HepG2 (cell line): ENCODE results near the gene LTC4S. TPM values are rescaled to one million over a fixed set of nuclear protein-coding genes. Genes with fewer than 3 reads are reported as not detected.

Experiments
- CEBPZ ChIP-seq: IDR thresholded peaks from 2 replicates; pipeline ENCODE4 v1.6.1; 2012; ENCODE audit warnings: low read length, improper control_type of control experiment
- ELF3 ChIP-seq: IDR thresholded peaks from 2 replicates; pipeline ENCODE4 v1.6.1; 2016; ENCODE audit warnings: missing genetic modification reagents, missing compliant biosample characterization
- EZH2 ChIP-seq: conservative IDR thresholded peaks from 2 replicates; pipeline ENCODE4 v1.6.1; 2012; ENCODE audit warnings: mild to moderate bottlenecking, low read depth, low read length, moderate library complexity
- GTF3A ChIP-seq: sonication (generic); formaldehyde crosslinking; conservative IDR thresholded peaks from 2 replicates; pipeline ENCODE4 v1.4.0; 2020; ENCODE audit warnings: mild to moderate bottlenecking, missing genetic modification reagents
- NAIF1 ChIP-seq: sonication (generic); formaldehyde crosslinking; IDR thresholded peaks from 2 replicates; pipeline ENCODE4 v1.5.0; 2020; ENCODE audit warnings: mild to moderate bottlenecking, missing genetic modification reagents, borderline replicate concordance
- NCOA2 ChIP-seq: sonication (generic); formaldehyde crosslinking; IDR thresholded peaks from 2 replicates; pipeline ENCODE4 v1.8.0; 2022; ENCODE audit warnings: inconsistent platforms
- NFIB ChIP-seq: sonication (generic); formaldehyde crosslinking; IDR thresholded peaks from 2 replicates; pipeline ENCODE4 v1.9.0; 2021; ENCODE audit warnings: missing genetic modification reagents, mild to moderate bottlenecking, borderline replicate concordance
- PBX3 ChIP-seq: sonication (generic); formaldehyde crosslinking; IDR thresholded peaks from 2 replicates; pipeline ENCODE4 v1.8.1; 2023; ENCODE audit warnings: missing genetic modification reagents, inconsistent platforms, borderline replicate concordance
- RFXAP ChIP-seq: sonication (generic); formaldehyde crosslinking; IDR thresholded peaks from 2 replicates; pipeline ENCODE4 v1.4.0; 2020; ENCODE audit warnings: missing genetic modification reagents, borderline replicate concordance
- RXRB ChIP-seq: IDR thresholded peaks from 2 replicates; pipeline ENCODE4 v1.6.1; 2016; ENCODE audit warnings: borderline replicate concordance, missing genetic modification reagents, missing compliant biosample characterization
- STAT5B ChIP-seq: sonication (generic); formaldehyde crosslinking; IDR thresholded peaks from 2 replicates; pipeline ENCODE4 v1.4.0; 2020; ENCODE audit warnings: missing genetic modification reagents
- WIZ ChIP-seq: sonication (generic); formaldehyde crosslinking; IDR thresholded peaks from 2 replicates; pipeline ENCODE4 v1.5.1; 2020; ENCODE audit warnings: mild to moderate bottlenecking, missing genetic modification reagents
- ZMYM3 ChIP-seq: sonication (generic); formaldehyde crosslinking; IDR thresholded peaks from 2 replicates; pipeline ENCODE4 v1.5.1; 2020; ENCODE audit warnings: mild to moderate bottlenecking, missing genetic modification reagents
- ZNF230 ChIP-seq: sonication (generic); formaldehyde crosslinking; IDR thresholded peaks from 2 replicates; pipeline ENCODE4 v1.4.0; 2020; ENCODE audit warnings: mild to moderate bottlenecking, missing genetic modification reagents
- ZNF331 ChIP-seq: sonication (generic); formaldehyde crosslinking; IDR thresholded peaks from 2 replicates; pipeline ENCODE4 v1.4.0; 2020; ENCODE audit warnings: missing genetic modification reagents
- ZNF350 ChIP-seq: sonication (generic); formaldehyde crosslinking; IDR thresholded peaks from 2 replicates; pipeline ENCODE4 v1.4.0; 2020; ENCODE audit warnings: mild to moderate bottlenecking, low read depth, missing genetic modification reagents, borderline replicate concordance
- ZNF530 ChIP-seq: sonication (generic); formaldehyde crosslinking; IDR thresholded peaks from 2 replicates; pipeline ENCODE4 v1.5.0; 2020; ENCODE audit warnings: low read depth, mild to moderate bottlenecking, missing genetic modification reagents
- ZNF564 ChIP-seq: sonication (generic); formaldehyde crosslinking; IDR thresholded peaks from 2 replicates; pipeline ENCODE4 v1.8.1; 2023; ENCODE audit warnings: mild to moderate bottlenecking, missing genetic modification reagents
- ZNF572 ChIP-seq: sonication (generic); formaldehyde crosslinking; IDR thresholded peaks from 2 replicates; pipeline ENCODE4 v1.5.1; 2020; ENCODE audit warnings: mild to moderate bottlenecking, missing genetic modification reagents
- polyA plus RNA-seq, 8 experiments: library from polyadenylated mRNA; depleted of rRNA in 3 of 8; stranded (reverse) in 7 of 8; unstranded in 1 of 8; fragments of >200 nt; fragmentation: Illumina TruSeq in 4 of 8; extraction: Trizol in 4 of 8; gene quantifications; 2 replicates each; pipeline versions ENCODE4 v1.2.1 to v1.2.3, GENCODE V29; 2011 to 2016; ENCODE audit warnings: low read depth in 4 of 8, missing spikeins in 1 of 8, mixed read lengths in 1 of 8; ENCODE audit not compliant: insufficient read depth in 1 of 8
- total RNA-seq, 5 experiments: library from RNA; depleted of rRNA; stranded (reverse); fragments of >200 nt; fragmentation: Illumina TruSeq; extraction: Trizol; gene quantifications; 2 replicates each; pipeline ENCODE4 v1.2.3, GENCODE V29; 2016; ENCODE audit warnings: low read depth in 1 of 5
- TF ChIP-seq, protein P1 (sequence below): sonication (generic); formaldehyde crosslinking; IDR thresholded peaks from 2 replicates; pipeline ENCODE4 v1.4.0; 2020; ENCODE audit warnings: mild to moderate bottlenecking, missing genetic modification reagents
- TF ChIP-seq, protein P2 (sequence below): sonication (generic); formaldehyde crosslinking; IDR thresholded peaks from 2 replicates; pipeline ENCODE4 v1.5.1; 2020; ENCODE audit warnings: missing genetic modification reagents, mild to moderate bottlenecking, borderline replicate concordance

The LTC4S gene
- total and polyA plus RNA-seq, 2 of the 13 experiments (the other 11 are each of a cell fraction or from before 2014, with no cell fraction given): 0.35 TPM; not detected in 1

- TF ChIP-seq RXRB (no peak), NFIB (CRISPR knock-in tag) (no peak), ZNF572 (0 out of 2 replicates have a peak, but pooled peaks have one; percentile 22), PBX3 (CRISPR knock-in tag) (no peak), NCOA2 (CRISPR knock-in tag) (no peak), ZNF331 (CRISPR knock-in tag) (no peak), ZNF230 (peak; percentile 18; the same call in 1 of the 2 replicates), ZNF350 (0 out of 2 replicates have a peak, but pooled peaks have one; percentile 9), RFXAP (CRISPR knock-in tag) (no peak), ZMYM3 (CRISPR knock-in tag) (peak; percentile 59; the same call in 1 of the 2 replicates), NAIF1 (CRISPR knock-in tag) (no peak), GTF3A (CRISPR knock-in tag) (no peak), EZH2 (no peak), CEBPZ (no peak), ELF3 (CRISPR knock-in tag) (no peak), ZNF564 (no peak), ZNF530 (CRISPR knock-in tag) (no peak), WIZ (CRISPR knock-in tag) (no peak), STAT5B (CRISPR knock-in tag) (no peak)
- TF ChIP-seq, protein P1, sequence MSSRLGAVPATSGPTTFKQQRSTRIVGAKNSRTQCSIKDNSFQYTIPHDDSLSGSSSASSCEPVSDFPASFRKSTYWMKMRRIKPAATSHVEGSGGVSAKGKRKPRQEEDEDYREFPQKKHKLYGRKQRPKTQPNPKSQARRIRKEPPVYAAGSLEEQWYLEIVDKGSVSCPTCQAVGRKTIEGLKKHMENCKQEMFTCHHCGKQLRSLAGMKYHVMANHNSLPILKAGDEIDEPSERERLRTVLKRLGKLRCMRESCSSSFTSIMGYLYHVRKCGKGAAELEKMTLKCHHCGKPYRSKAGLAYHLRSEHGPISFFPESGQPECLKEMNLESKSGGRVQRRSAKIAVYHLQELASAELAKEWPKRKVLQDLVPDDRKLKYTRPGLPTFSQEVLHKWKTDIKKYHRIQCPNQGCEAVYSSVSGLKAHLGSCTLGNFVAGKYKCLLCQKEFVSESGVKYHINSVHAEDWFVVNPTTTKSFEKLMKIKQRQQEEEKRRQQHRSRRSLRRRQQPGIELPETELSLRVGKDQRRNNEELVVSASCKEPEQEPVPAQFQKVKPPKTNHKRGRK (CRISPR knock-in tag): no peak
- TF ChIP-seq, protein P2, sequence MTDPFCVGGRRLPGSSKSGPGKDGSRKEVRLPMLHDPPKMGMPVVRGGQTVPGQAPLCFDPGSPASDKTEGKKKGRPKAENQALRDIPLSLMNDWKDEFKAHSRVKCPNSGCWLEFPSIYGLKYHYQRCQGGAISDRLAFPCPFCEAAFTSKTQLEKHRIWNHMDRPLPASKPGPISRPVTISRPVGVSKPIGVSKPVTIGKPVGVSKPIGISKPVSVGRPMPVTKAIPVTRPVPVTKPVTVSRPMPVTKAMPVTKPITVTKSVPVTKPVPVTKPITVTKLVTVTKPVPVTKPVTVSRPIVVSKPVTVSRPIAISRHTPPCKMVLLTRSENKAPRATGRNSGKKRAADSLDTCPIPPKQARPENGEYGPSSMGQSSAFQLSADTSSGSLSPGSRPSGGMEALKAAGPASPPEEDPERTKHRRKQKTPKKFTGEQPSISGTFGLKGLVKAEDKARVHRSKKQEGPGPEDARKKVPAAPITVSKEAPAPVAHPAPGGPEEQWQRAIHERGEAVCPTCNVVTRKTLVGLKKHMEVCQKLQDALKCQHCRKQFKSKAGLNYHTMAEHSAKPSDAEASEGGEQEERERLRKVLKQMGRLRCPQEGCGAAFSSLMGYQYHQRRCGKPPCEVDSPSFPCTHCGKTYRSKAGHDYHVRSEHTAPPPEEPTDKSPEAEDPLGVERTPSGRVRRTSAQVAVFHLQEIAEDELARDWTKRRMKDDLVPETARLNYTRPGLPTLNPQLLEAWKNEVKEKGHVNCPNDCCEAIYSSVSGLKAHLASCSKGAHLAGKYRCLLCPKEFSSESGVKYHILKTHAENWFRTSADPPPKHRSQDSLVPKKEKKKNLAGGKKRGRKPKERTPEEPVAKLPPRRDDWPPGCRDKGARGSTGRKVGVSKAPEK (CRISPR knock-in tag): no peak
Observed at GRCh38 chr5:179796877-179797608, 3.3 kb downstream of the LTC4S start (continued).
